HCT116 (cell line): Measurements from ENCODE around the gene TM4SF20. TPM values are rescaled to one million over a fixed set of nuclear protein-coding genes. Genes with fewer than 3 reads are reported as not detected.

Source experiments
- ATAC-seq: fragments of 200-7000 bp; cut with Tn5 transposase; 2 replicates; pipeline ENCODE4 v1.9.1; 2020; ENCODE audit warnings: mild to moderate bottlenecking, moderate library complexity
- BruUV-seq: library from RNA; stranded (reverse); fragments of 400-500 nt; replicated peaks from 2 replicates; lab custom pipeline; 2021; lab: Mats Ljungman, UMichigan
- CTCF ChIA-PET: fragments of 300-600 bp; sonication (Branson Sonifier 250); formaldehyde crosslinking; loops from one replicate; lab custom pipeline; 2021; ENCODE audit warnings: antibody characterized with exemption; lab: Charles Lee
- POLR2A ChIA-PET: fragments of 300-600, 350-600 bp; sonication (Branson Sonifier 250); formaldehyde crosslinking; loops from one replicate; lab custom pipeline; 2021; ENCODE audit warnings: antibody characterized with exemption; lab: Charles Lee
- RAD21 ChIA-PET, 2 experiments: fragments of 300-600 bp; sonication (Branson Sonifier 250); formaldehyde crosslinking; loops; one replicate each; lab custom pipeline; 2023; ENCODE audit warnings: low total read pairs in 2 of 2; ENCODE audit not compliant: uncharacterized antibody in 2 of 2, unreplicated experiment in 2 of 2, low non-redundant PET in 1 of 2; lab: Charles Lee
- DNase-seq: peaks from one replicate; pipeline ENCODE4 v3.0.0-alpha.2; 2010; ENCODE audit warnings: low read depth, low spot score
- H2AFZ ChIP-seq: fragments of 200-600 bp; shearing (Covaris generic), sonication (generic); 2 replicates; pipeline ENCODE4 v1.6.1; 2017; ENCODE audit warnings: low read depth, mixed run types, mixed read lengths, antibody characterized with exemption, low read length; ENCODE audit not compliant: poor library complexity, severe bottlenecking
- H3K27ac ChIP-seq: 2 replicates; pipeline ENCODE4 v1.5.1; 2012; ENCODE audit warnings: low read depth, low read length
- H3K27me3 ChIP-seq: fragments of 200-600 bp; sonication (generic); 2 replicates; pipeline ENCODE4 v1.6.1; 2016; ENCODE audit warnings: mixed run types, low read length, mixed read lengths; ENCODE audit not compliant: insufficient read depth
- H3K36me3 ChIP-seq, 2 experiments: fragments of 200-500 bp in 1 of 2; fragments of 200-600 bp in 1 of 2; sonication (Bioruptor generic) in 1 of 2; sonication (generic) in 1 of 2; 2 replicates each; pipeline versions ENCODE4 v1.5.1 to v1.6.1; 2014 to 2016; ENCODE audit warnings: low read length in 2 of 2, inconsistent platforms in 1 of 2, mixed read lengths in 1 of 2, mixed run types in 1 of 2; ENCODE audit not compliant: insufficient read depth in 2 of 2, control insufficient read depth in 1 of 2
- H3K4me1 ChIP-seq, 2 experiments: fragments of 200-600 bp in 1 of 2; sonication (generic) in 1 of 2; 2 replicates each; pipeline versions ENCODE4 v1.5.1 to v1.6.1; 2012 to 2017; ENCODE audit warnings: low read length in 2 of 2, inconsistent platforms in 1 of 2, mild to moderate bottlenecking in 1 of 2, mixed read lengths in 1 of 2, mixed run types in 1 of 2, moderate library complexity in 1 of 2; ENCODE audit not compliant: insufficient read depth in 2 of 2, control insufficient read depth in 1 of 2
- H3K4me2 ChIP-seq: fragments of 200-600 bp; sonication (generic); 2 replicates; pipeline ENCODE4 v1.6.1; 2017; ENCODE audit warnings: mixed run types, low read length, mixed read lengths
- H3K4me3 ChIP-seq, 2 experiments: fragments of 200-600 bp in 1 of 2; sonication (generic) in 1 of 2; replicated peaks in 1 of 2; 2 replicates each; pipeline ENCODE4 v1.5.1; 2011 to 2016; ENCODE audit warnings: low read length in 2 of 2, control low read depth in 1 of 2, low read depth in 1 of 2, mild to moderate bottlenecking in 1 of 2, mixed read lengths in 1 of 2, mixed run types in 1 of 2
- H3K79me2 ChIP-seq: fragments of 200-600 bp; sonication (generic); 2 replicates; pipeline ENCODE4 v1.6.1; 2017; ENCODE audit warnings: mild to moderate bottlenecking, mixed run types, low read length, moderate library complexity, mixed read lengths; ENCODE audit not compliant: insufficient read depth
- H3K9ac ChIP-seq: fragments of 200-600 bp; sonication (generic); 2 replicates; pipeline ENCODE4 v1.6.1; 2016; ENCODE audit warnings: low read length, mixed read lengths
- H3K9me2 ChIP-seq: fragments of 200-600 bp; sonication (generic), shearing (Covaris generic); 2 replicates; pipeline ENCODE4 v1.6.1; 2017; ENCODE audit warnings: mixed run types, mild to moderate bottlenecking, moderate library complexity; ENCODE audit not compliant: insufficient read depth
- H3K9me3 ChIP-seq, 2 experiments: fragments of 200-500 bp in 1 of 2; fragments of 200-600 bp in 1 of 2; sonication (Bioruptor generic) in 1 of 2; sonication (generic) in 1 of 2; 2 replicates each; pipeline ENCODE4 v1.6.1; 2014 to 2017; ENCODE audit warnings: low read length in 2 of 2, mixed read lengths in 2 of 2, inconsistent platforms in 1 of 2, low read depth in 1 of 2, mild to moderate bottlenecking in 1 of 2, mixed run types in 1 of 2, moderate library complexity in 1 of 2; ENCODE audit not compliant: control insufficient read depth in 1 of 2, insufficient read depth in 1 of 2
- H4K20me1 ChIP-seq: fragments of 200-600 bp; sonication (generic), shearing (Covaris generic); 2 replicates; pipeline ENCODE4 v1.6.1; 2017; ENCODE audit warnings: mixed run types, mild to moderate bottlenecking, moderate library complexity; ENCODE audit not compliant: insufficient read depth
- CEBPB ChIP-seq: IDR thresholded peaks from 2 replicates; pipeline ENCODE4 v1.6.1; 2012; ENCODE audit warnings: low read depth
- POLR2A ChIP-seq: IDR thresholded peaks from 2 replicates; pipeline ENCODE4 v1.7.0; 2011; ENCODE audit warnings: borderline replicate concordance; ENCODE audit not compliant: insufficient read depth, insufficient read length; ENCODE audit errors: extremely low read depth
- POLR2AphosphoS5 ChIP-seq: IDR thresholded peaks from 2 replicates; pipeline ENCODE4 v1.6.1; 2011; ENCODE audit warnings: mild to moderate bottlenecking, low read depth, low read length, moderate library complexity
- RAD21 ChIP-seq: IDR thresholded peaks from 2 replicates; pipeline ENCODE4 v1.6.1; 2012; ENCODE audit warnings: low read depth, mild to moderate bottlenecking
- TCF7L2 ChIP-seq: IDR thresholded peaks from 2 replicates; pipeline ENCODE4 v1.7.0; 2011; ENCODE audit warnings: borderline replicate concordance, inconsistent platforms; ENCODE audit not compliant: insufficient read depth, insufficient read length; ENCODE audit errors: extremely low read depth
- intact Hi-C: fragments of 100-400 bp; cut with micrococcal nuclease; formaldehyde crosslinking; loops from 2 replicates; pipeline ENCODE4 v1.10.0; 2022
- total RNA-seq: library from RNA; stranded (reverse); gene quantifications from one replicate; pipeline ENCODE4 v1.2.1, GENCODE V29; 2021; ENCODE audit not compliant: unreplicated experiment
- TF ChIP-seq, protein P1 (sequence below): IDR thresholded peaks from 2 replicates; pipeline ENCODE4 v1.6.1; 2011; ENCODE audit warnings: mild to moderate bottlenecking, low read length, moderate library complexity; ENCODE audit not compliant: insufficient replicate concordance; ENCODE audit errors: extremely low read depth

Gene TM4SF20
- total RNA-seq, 1 experiment from 2014 or later: not detected

DNA sequence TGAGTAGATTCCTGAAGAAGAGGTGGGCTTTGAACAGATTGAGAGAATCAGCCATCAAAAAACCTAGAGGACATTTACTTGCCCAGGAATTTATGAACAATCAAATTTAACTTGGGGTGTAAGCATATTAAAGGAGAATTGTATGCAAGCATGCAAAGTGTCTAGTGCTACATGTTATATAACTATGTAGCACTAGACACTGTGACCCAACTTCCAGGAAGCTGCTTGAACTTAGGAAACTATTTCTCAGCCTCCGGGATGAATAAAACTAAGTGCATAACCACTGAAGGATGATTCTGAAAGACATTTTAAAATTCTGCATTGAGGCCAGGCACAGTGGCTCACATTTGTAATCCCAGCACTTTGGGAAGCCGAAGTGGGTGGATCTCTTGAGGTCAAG is 41.7 kb downstream of the TM4SF20 start:
- ChIA-PET RAD21 (no interaction called here), POLR2A (no interaction called here), CTCF (no interaction called here)
- intact Hi-C loops: no loop called here
- ATAC-seq (no peak), DNase-seq (no peak)
- Histone ChIP-seq H3K36me3 (peaks cover 19 to 20% of the 10 kb centered on the region in 2 experiments), H3K9ac (no peak overlapping the region), H3K9me2 (no peaks in the 10 kb centered on the region), H3K4me1 (no peaks in the 10 kb centered on the region), H2AFZ (no peak overlapping the region), H3K9me3 (no peaks in the 10 kb centered on the region), H4K20me1 (no peaks in the 10 kb centered on the region), H3K79me2 (no peaks in the 10 kb centered on the region), H3K4me3 (no peak overlapping the region), H3K27ac (no peak overlapping the region), H3K4me2 (no peak overlapping the region), H3K27me3 (no peaks in the 10 kb centered on the region)
- no TSS peak for BruUV-seq
- TF ChIP-seq TCF7L2 (no peak), POLR2AphosphoS5 (no peak), CEBPB (no peak)

DNA sequence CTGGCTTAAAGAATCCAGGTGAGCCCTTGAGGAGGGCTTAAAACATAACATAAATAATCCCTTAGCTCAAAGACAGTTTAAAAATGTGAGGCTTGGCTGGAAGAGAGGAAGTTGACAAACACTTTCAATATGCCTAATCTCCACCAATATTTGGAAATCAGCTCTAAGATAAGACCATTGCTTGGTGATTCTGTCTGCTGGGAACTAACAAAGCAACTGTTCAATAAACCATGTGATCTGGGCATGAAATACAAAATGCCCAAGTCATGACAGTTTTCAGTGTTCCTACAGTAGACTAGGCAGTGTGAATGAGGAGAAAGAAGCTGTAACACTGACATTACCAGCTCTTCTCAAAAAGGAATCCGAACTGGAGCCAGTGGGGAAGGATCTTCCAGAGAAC is 43.4 kb downstream of the TM4SF20 start:
- Histone ChIP-seq H3K9me2 (no peaks in the 10 kb centered on the region), H3K36me3 (peaks cover 14 to 21% of the 10 kb centered on the region in 2 experiments), H2AFZ (no peak overlapping the region), H3K4me2 (no peak overlapping the region), H3K79me2 (peaks cover 10% of the 10 kb centered on the region), H3K9ac (no peak overlapping the region), H3K27me3 (no peaks in the 10 kb centered on the region), H3K4me1 (no peaks in the 10 kb centered on the region), H3K27ac (no peak overlapping the region), H3K4me3 (no peak overlapping the region), H3K9me3 (no peaks in the 10 kb centered on the region), H4K20me1 (no peaks in the 10 kb centered on the region)
- ATAC-seq (no peak), DNase-seq (no peak)
- TF ChIP-seq RAD21: no peak
- TF ChIP-seq POLR2A: no peak
- TF ChIP-seq, protein P1, sequence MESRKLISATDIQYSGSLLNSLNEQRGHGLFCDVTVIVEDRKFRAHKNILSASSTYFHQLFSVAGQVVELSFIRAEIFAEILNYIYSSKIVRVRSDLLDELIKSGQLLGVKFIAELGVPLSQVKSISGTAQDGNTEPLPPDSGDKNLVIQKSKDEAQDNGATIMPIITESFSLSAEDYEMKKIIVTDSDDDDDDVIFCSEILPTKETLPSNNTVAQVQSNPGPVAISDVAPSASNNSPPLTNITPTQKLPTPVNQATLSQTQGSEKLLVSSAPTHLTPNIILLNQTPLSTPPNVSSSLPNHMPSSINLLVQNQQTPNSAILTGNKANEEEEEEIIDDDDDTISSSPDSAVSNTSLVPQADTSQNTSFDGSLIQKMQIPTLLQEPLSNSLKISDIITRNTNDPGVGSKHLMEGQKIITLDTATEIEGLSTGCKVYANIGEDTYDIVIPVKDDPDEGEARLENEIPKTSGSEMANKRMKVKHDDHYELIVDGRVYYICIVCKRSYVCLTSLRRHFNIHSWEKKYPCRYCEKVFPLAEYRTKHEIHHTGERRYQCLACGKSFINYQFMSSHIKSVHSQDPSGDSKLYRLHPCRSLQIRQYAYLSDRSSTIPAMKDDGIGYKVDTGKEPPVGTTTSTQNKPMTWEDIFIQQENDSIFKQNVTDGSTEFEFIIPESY: no peak
- intact Hi-C loops: no loop called here
- CTCF ChIA-PET: no interaction called here
- POLR2A ChIA-PET: no interaction called here
- no TSS peak for BruUV-seq
- RAD21 ChIA-PET: no interaction called here
